Fibroblast of the aortic adventitia (primary cell): Measurements from ENCODE around the gene TMEM98. TPM values are rescaled to one million over a fixed set of nuclear protein-coding genes. Genes with fewer than 3 reads are reported as not detected.

ENCODE experiments used
- DNase-seq: peaks from one replicate; pipeline ENCODE4 v3.0.0-alpha.2; 2010; ENCODE audit warnings: low read depth
- H3K4me3 ChIP-seq: 2 replicates; pipeline ENCODE4 v1.5.1; 2011; ENCODE audit warnings: low read depth, mild to moderate bottlenecking, control low read depth, low read length, moderate library complexity
- CTCF ChIP-seq: IDR thresholded peaks from 2 replicates; pipeline ENCODE4 v1.5.1; 2011; ENCODE audit warnings: mild to moderate bottlenecking, low read length, control low read depth, inconsistent platforms; ENCODE audit not compliant: insufficient read depth
- total RNA-seq: library from RNA; depleted of rRNA; stranded (reverse); fragments of >200 nt; gene quantifications from 2 replicates; pipeline ENCODE4 v1.2.3, GENCODE V29; 2012; ENCODE audit warnings: low replicate concordance

TMEM98 gene
- total RNA-seq, 1 donor: 95.5 TPM

- no peak for DNase-seq
- no peak overlapping the region for H3K4me3 ChIP-seq
- no peak for TF ChIP-seq CTCF
These were observed 5.9 kb downstream of the TMEM98 start for GRCh38 chr17:32933881-32934280.

GRCh38 chr17:32935726-32936125, 7.8 kb downstream of the TMEM98 start:
- no peak for DNase-seq
- H3K4me3 ChIP-seq: no peak overlapping the region
- no peak for TF ChIP-seq CTCF

DNA sequence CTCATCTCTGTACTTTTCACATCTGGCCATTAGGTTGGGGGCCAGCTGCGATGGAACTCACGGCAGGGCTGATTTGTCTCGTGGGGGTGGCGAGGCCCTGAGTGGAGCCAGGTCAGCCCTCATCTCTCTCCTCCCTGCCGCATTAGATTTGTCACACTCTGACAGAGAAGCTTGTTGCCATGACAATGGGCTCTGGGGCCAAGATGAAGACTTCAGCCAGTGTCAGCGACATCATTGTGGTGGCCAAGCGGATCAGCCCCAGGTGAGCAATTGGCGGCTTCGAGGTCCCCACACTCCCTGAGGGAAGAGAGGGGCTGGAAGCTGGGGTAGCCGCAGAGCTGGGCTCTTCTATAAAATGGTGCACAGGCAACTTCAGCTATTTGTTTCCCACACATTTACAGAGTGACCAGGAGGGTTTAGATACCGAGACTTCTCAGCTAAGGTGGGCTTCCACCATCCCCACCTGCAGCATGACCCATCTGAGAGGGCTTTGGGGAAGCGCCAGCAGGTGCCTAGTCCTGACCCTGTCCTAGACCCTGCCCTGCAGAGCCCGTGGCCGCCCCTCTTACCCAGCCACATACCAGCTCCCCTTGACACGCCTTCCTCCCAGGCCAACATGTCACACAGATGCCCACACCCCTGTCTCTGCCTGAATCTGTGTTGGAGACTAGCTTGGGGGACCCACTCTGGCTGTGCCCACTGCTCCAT, 8.4 kb downstream of the TMEM98 start:
- TF ChIP-seq CTCF: no peak
- no peak for DNase-seq
- no peak overlapping the region for H3K4me3 ChIP-seq

- DNase-seq: peak; percentile 77
- H3K4me3 ChIP-seq: no peak overlapping the region
- peak; percentile 77 for TF ChIP-seq CTCF
These were observed 9.0 kb downstream of the TMEM98 start for GRCh38 chr17:32936894-32937500.

DNA sequence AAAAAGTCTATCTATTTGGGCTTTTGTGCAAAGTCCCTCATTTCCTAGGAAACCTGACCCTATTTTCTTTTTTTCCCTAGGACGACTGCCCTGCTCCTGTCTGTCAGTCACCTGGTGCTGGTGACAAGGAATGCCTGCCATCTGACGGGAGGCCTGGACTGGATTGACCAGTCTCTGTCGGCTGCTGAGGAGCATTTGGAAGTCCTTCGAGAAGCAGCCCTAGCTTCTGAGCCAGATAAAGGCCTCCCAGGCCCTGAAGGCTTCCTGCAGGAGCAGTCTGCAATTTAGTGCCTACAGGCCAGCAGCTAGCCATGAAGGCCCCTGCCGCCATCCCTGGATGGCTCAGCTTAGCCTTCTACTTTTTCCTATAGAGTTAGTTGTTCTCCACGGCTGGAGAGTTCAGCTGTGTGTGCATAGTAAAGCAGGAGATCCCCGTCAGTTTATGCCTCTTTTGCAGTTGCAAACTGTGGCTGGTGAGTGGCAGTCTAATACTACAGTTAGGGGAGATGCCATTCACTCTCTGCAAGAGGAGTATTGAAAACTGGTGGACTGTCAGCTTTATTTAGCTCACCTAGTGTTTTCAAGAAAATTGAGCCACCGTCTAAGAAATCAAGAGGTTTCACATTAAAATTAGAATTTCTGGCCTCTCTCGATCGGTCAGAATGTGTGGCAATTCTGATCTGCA, 12.9 kb downstream of the TMEM98 start:
- no peak for DNase-seq
- no peak for TF ChIP-seq CTCF
- no peak overlapping the region for H3K4me3 ChIP-seq

DNA sequence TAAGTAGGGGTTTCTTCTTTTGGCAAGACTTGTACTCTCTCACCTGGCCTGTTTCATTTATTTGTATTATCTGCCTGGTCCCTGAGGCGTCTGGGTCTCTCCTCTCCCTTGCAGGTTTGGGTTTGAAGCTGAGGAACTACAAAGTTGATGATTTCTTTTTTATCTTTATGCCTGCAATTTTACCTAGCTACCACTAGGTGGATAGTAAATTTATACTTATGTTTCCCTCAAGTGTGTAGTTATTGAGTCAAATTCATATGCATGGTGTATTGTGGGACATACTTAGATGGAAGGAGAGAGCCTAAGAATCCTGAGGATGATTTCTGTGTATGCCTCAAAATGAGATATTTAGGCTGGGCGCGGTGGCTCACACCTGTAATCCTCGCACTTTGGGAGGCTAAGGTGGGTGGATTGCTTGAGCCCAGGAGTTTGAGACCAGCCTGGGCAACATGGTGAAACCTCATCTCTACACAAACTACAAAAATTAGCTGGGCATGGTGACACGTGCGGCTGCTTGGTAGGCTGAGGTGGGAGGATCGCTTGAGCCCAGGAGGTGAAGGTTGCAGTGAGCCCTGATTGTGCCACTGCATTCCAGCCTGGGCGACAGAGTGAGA, 13.6 kb downstream of the TMEM98 start:
- no peak for DNase-seq
- no peak overlapping the region for H3K4me3 ChIP-seq
- TF ChIP-seq CTCF: peak; percentile 37
